HuH-7 (cell line): ENCODE data around the gene CCDC158.
"Not testable (repeated sequence)": the region's sequence is repeated elsewhere in the genome, so short reads cannot be mapped to it uniquely, and the experiment has no call there.

Experiments
- DNase-seq: peaks from one replicate; pipeline ENCODE4 v3.0.0; 2011; ENCODE audit warnings: low spot score

The CCDC158 gene

DNA sequence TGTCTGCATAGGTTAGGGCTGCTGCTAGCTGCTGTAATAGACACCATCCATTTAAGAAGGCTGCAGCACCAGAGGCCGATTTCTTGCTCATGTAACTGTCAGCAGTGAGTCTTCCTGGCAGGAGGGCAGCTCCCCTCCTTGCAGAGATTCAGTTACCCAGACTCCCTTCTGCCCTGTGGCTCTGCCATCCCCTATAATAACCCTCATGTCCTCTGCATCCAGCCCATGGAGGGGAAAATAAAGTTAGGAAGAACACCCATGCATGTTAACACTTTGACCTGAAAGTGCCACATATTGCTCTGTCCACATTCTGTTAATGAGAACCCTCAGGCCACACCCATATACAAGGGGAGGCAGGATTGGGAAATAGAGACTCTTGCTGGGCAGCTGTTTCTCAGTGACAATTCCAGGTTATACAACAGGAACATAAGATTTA, 109.0 kb downstream of the CCDC158 start:
- DNase-seq, result peak; percentile 43

DNA sequence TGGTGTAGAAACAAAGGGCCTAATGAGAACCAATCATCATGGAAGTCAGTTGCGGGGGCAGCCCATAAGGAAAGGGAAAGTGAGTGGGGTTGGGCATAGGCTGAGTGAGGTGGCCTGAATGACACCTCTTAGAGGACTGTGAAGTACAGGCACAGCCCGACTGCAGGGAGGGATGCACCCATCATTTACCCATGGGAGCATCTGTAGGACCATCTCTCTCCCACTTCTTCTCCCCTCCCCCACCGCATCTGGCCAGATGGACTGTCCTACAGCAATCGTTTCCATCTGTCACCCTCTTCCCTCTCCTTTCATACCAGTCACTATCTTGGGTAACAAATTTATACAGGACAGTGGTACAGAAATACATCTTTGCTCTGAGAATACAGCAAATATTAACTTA, 110.3 kb downstream of the CCDC158 start:
- no peak for DNase-seq

DNA sequence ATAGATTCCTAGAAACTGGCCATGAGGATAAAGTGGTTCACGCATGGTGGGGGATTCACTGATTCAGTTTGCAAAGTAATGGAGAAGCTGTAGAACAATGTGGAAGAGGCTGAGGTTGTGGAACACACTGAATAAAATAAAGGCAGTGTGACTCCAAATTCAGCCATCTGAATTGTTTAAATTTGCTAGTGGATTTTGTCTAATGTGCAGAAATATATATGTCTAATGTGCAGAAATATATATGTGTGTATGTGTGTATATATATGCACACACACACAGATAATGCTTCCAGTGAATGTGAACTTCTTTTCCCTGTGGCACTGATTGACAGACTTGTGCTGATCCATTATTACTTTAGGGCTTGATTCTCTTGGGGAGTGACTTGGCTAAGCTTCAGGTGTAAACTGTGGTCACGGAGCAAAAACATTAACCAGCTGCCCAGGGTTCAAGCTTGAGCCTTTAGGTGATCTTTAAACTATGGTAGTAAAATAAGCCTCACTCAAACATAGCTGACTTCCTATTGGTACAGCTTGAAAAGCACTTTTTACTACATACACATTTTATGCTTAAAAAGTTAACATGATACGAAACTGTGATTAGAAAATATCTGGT, 110.9 kb downstream of the CCDC158 start:
- DNase-seq, result no peak

DNA sequence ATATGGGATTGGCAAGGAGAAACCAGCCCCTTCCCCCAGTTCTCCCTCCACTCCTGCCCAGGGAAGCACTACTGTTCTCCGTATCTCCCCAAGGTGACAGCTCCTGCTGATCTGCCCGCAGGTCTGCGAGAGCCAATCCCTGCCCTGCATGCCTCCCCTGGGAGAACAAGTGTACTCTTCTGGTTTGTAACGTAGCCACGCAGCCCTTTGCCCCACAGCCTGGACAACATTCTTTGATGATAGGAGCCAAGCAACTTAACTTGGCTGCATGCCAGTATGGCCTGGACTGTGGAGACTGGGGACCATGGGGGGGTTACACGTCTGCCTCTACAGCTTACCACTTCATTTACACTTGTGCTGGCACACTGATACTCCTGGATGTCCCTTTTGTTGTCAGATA, 112.4 kb downstream of the CCDC158 start:
- DNase-seq, result peak; percentile 78

DNA sequence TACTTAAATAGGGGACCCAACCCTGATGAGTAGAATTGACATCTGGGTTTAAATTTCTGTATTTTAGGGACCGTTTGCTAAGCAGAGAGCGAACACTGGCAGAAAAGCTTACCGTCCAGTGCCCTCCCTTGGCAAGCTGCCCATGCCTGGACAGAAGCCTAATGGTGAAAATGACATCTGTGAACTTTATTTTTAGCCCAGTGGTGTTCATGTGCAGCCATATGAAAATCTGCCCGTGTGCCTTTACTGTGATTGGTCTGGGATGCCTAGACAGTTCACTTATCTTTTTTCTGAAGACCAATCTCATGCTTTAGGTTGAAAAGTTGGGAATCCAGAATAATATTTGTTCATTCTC, 113.3 kb downstream of the CCDC158 start:
- DNase-seq, result no peak

DNA sequence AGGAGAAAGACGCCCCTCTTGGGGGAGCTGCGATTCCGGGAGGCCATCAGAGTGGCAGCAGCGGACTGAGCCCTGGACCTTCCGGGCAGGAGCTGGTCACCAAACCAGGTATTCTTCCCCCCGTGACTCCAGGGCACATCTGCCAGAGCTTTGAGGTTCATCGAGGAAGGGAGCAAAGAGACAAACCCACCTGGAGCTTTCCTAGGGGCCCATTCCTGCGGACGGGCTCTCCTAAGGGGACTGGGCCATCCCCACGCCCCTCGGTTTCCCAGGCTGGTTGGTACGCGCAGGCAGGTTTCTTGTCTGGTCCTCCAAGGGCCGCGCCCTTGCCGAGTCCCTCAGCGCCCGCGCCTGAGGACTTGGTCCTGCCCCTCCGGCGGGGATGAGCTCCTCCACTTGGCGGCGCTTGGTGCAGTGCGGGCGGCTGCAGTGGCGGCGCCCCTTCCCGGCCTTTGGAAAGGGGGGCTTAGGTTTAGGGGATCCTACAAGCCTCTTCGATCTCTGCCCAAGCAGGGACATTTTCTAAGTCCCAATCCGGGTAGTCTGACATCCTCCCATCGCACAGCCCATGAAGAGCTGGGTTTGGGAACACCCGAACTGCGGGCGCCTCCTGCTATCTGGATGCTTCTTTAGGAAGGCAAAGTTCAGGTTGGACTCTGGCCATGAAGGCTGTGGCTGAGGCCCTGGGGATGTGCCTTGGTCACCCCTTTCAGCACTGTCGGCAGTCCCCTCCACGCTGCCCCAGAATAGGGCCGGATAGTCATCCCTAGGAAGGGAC, 113.9 kb downstream of the CCDC158 start:
- peak; percentile 32 for DNase-seq

DNA sequence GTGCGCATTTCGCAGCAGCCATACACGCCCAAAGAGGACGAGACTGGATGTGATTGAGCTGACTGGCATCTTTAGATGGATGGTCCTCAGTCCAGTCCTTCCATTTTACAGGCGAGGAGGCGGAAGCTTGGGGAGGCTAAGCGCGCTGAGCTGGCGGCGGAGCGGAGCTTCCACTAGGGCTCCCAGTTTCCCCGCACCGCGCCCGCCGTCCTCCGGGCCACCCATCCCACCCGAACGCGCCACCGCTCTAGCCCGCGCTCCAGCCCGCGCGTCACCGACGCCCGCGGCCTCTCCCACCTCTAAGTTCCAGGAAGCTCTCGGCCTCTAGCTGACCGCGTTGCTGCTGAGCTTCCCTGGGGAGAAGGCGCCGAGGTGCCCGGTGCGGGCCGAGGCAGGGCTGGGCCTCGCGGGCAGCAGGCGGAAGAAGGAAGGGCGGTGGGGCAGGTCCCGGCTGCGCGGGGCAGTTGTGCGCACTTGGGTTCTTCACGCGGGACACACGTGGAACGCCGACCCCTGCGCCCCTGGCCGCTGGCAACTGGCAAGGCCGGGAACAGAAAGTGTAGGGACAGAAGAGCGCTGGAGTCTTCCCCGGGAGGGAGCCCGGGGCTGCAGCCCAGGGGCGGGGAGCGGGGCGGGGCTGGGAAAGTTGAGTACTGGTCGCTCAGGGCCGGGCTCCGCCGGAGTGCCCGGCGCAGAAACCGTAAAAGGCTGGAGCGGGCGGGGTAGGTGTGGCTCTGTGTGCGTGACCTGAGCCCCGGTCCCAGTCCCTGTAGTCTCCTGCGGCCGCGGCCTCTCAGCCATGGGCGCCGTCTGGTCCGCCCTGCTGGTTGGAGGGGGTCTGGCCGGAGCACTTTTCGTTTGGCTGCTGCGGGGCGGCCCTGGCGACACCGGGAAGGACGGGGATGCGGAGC, 114.7 kb downstream of the CCDC158 start, which contains the start of gene STBD1:
TSS of gene STBD1 (plus strand) at position 763 of the 911 bp plus-strand sequence. CDS start at position 800, 37 bp downstream.
- peak; percentile 86 for DNase-seq

DNA sequence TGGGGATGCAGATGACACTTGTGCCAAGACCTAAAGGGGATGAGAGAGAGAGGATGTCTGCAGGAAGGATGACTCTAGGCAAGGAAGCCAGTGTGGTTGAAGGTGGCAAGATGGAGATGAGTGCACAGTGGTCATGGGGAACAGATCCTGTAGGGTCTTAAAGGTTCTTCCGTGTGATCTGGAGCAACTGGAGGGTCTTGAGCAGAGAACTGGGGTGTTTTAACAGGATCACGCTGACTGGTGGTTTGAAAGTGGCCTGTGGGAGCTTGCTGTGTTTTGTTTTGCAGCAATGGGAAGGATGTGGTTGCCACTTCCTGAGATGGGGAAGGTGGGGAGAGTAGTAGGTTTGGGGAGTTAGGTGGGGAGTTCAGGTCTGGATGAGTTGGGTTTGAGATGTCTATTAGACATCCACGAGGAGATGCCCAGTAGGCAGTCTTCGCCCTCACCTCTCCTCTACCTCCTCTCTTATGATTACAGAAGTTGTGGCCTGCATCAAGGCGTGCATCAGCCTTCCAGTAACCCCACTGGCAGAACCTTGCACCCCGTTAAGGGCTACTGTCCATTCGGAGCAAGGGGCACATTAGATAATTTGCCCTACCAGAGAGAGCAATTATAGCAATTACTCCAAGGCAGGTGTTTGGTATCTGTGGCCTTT, 115.8 kb downstream of the CCDC158 start:
- DNase-seq, result no peak

DNA sequence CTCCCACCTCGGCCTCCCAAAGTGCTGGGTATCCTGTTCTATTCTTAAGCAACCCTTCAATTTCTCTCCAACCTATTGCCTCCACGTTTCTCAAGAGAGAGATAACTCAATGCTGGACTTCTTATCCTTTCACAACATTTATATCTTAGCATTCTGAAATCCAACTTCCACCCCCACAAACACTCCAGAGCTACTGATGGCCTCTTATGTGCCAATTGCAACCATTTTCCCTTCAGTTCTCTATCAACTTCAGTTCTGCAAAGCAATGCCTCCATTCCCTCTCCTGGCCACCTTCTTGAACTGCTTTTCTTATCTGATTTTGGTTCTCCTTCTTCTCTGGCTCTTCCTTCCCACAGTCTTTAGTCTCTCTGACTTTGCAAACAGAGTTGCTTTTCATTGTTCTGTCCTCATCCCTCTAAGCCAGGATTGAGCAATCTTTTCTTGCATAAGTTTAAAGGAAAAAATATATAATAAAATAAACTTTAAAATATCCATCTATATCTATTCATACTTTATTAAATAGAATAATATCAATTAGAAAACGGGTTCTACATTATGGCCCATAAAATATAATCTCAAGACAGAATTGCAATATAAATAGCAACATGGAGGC, 118.0 kb downstream of the CCDC158 start:
- no peak for DNase-seq

DNA sequence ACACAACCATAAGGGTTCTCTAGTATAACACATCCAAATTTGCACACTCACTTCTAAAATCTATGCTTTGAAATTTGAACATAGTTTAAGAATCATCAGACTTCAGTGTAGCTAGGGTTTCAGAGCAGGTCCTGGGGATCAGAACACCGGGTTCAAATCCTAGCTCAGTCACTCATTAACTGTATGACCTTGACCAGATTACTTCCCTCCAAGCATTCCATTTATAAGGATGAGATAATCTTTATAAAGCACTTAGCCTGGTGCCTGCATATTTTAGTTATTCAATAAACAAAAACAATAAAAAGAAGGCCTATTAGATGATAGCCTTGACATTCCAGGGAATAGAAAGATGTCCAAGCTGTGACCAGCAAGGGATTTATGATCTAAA, 119.2 kb downstream of the CCDC158 start:
- DNase-seq, result no peak

DNA sequence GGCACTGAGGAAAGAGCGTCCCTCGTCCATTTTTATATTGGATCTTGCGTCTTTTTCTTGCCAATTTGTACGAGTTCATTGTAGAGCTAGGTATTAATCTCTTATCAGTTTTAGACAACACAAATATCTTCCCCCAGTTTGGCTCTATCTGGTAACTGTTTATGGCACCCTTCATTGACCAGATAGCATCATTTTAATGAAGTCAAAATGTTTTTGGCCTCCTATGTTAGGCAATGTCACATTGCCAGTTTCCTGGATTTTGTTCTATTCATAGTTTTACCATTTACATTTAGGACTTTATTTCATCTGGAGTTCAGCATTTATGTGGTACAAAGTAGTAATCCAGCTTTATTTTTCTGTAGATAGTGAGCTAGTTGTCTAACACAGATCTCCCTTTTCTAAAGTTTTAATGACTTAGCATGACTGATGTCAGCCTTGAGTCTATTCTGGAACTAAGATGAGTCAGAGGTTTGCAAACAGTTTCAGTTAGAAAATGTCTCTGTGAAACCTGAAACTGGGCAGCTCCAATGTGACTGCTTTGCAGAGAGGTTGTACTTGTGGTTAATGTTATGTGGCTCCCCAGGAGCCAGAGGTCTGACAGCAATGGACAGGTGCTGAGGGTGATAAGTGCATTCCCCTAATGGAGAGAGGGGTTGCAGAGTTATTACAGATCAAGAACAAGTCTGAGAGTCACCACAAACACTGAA, 119.7 kb downstream of the CCDC158 start:
- peak; percentile 59 for DNase-seq

DNA sequence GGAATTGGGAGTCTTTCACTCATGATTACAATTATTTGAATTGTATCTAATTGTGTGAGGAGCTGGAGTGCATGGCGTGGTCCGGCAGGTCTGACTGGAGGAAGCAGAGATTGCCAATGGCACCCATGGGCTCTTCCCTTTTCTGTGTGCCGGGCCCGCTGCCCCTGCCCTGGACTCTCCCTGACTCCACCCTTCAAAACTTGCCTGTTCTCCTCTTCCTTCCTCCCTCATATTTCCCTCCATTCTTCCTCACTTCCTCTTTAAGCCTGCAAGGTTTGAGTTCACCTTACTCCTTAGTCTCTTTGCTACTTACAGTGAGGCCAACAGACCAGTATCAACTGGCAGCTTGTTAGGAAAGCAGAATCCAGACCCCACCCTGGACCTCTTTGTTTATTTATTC, 120.9 kb downstream of the CCDC158 start:
- DNase-seq, result no peak

DNA sequence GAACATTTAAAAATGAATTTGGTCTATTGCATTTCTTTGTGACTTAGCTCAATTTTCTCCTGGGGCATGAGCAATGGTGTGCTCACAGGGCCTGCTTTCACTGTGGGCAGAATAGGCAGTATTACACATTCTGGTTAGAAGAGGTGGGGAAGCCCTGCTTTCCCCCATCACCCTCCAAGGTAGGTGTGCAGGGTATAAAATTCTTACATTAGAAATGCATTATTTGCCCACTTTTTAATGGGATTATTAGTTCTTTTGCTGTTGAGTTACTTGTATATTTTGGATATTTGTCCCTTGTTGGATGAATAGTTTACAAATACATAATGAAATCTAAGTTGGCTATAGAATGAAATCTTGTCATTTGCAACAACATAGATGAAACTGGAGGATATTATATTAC, 122.7 kb downstream of the CCDC158 start:
- DNase-seq, result no peak

DNA sequence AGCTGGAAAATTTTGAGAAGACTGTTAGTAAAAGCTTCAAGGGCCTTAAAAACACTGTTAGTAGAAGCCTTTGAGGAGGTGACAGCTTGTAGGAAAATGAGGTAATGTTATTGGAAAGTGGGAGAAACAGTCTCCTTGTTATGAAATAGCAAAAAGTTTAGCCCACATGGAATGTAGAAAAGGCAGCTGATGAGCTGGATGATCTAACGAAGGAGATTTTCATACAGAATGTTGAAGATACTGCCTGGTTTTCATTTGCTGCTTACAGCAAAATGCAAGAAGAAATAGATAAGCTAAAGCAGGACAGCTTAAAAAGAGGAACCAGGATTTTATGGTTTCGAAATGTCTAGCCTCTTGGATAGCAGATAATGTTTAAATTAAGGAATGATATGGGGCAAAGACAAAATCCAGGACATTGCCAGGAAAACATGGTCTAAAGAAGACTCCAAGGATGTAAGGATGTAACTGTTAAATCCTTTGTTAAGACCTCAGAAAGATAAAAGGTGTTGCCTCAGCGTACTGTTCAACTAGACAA, 124.6 kb downstream of the CCDC158 start:
- no peak for DNase-seq

DNA sequence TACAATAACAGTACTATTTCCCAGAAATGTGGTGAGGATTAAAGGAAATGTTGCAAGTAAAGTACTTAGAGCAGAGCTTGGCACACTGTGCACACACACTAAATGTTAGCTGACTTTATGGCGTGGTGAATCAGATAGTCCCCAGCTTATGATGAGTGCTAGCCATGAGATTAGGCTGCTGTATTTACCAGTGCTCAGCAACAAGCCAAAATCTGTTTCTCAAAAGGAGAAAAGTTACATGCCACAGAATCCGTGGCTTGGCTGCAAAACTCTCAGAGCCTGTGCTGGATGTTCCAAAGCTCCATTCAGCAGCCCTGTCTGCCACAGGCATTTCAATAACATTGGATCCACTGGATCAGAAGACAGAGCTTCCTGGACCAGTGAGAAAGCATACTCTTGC, 127.2 kb downstream of the CCDC158 start:
- DNase-seq, result no peak

DNA sequence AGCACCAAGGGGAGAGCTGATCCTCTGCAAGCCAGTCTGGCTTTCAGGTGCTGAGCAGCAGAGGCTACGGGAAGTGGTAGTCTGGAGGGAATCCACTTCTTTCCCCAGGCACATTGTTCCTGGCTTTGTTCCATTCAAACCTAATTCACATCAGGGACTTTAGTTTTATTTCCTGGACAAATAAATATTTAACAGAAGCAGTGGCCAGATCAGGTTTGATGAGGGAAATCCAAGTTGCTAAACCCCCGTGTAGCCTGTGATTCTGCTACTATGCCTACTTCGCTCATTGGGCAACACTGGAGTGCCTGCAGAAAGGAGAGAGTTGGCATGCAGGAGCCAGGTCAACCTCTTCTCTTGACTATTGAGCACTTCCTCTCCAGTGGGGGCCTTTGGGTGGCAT, 128.2 kb downstream of the CCDC158 start:
- no peak for DNase-seq

DNA sequence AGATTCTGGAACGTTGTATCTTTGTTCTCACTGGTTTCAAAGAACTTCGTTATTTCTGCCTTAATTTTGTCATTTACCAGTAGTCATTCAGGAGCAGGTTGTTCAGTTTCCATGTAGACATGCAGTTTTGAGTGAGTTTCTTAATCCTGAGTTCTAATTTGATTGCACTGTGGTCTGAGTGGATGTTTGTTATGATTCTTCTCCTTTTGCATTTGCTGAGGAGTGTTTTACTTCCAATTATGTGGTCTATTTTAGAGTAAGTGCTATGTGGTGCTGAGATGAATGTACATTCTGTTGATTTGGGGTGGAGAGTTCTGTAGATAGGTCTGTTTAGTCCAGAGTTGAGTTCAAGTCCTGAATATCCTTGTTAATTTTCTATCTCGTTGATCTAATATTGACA, 133.1 kb downstream of the CCDC158 start:
- not testable (repeated sequence) for DNase-seq

DNA sequence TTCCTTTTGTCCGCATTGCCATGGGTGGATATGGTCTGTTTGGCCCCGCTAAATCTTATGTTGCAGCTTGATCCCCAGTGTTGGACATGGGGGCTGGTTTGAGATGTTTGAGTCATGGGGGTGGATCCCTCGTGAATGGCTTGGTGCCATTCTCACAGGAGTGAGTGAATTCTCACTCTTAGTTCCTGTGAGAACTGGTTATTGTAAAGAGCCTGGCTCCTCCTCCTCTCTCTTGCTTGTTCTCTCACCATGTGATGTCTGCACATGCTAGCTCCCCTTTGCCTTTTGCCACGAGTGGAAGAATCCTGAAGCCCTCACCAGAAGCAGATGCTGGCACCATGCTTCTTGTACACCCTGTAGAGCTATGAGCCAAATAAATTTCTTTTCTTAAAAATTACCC, 137.0 kb downstream of the CCDC158 start:
- DNase-seq, result no peak

DNA sequence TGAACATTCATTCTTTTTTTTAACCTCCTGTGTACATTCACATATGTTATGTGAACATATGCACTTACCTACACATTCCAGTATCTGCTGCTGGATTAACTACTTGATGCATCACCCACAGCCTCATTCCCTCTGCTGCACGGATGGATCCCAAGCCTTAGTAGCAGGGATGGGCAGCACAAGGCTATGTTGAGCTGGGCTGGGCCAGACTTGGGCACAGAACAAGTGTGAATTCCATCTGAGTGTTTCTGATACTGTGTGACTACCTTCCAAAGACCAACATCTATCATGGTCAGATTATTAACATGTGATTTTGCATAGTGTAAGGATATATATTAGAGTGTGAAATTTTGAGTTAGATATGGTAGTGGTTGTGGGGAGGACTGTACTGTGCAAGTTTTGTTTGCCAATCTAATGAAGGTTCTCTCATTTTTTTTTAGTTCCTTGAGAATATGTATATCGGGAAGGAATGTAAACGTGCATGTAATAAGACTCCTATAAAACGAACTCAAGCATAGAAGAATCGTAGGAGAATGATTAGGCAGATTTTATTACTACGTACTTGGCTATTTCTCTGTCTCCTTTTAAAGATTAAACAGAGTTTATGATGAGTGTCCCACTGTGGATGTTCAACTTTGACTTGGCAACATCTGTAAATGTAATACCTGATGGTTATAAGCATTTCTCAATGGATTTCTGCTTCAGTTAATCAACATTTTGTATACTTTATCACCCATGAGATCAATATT, 137.8 kb downstream of the CCDC158 start:
- DNase-seq, result no peak

DNA sequence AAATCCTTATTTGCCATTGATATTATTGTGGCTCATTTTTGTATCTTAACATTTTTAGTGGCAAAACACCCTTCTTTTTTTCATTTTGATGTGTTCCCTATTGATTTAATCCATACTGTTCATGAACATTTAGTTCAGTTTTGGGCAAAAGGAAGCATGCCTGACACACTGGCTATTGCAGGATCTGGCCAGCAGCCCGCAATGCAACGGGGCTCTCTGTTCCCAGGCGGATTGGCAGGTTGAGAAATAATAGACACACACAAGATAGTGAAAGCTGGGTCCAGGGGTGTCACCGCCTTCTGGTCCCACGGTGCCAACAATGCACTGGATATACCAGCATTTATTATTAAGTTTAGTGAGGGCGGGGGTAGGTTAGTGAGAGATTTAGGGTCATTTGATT, 139.3 kb downstream of the CCDC158 start:
- not testable (repeated sequence) for DNase-seq
